SU-DHL-6 (cell line): ENCODE measurements around the gene RABL3.

Experiments
- EZH2phosphoT487 ChIP-seq: fragments of 200-600 bp; sonication (generic), shearing (Covaris generic); conservative IDR thresholded peaks from 2 replicates; pipeline ENCODE4 v1.6.1; 2018; ENCODE audit warnings: mild to moderate bottlenecking, antibody characterized with exemption, low read length, moderate library complexity, mixed read lengths
- TF ChIP-seq, protein P1 (sequence below): fragments of 200-600 bp; sonication (generic); IDR thresholded peaks from one replicate; pipeline ENCODE4 v1.5.1; 2017; ENCODE audit warnings: antibody characterized with exemption, mild to moderate bottlenecking, low read length, moderate library complexity; ENCODE audit not compliant: insufficient read depth, poor library complexity, severe bottlenecking

- TF ChIP-seq, protein P1, sequence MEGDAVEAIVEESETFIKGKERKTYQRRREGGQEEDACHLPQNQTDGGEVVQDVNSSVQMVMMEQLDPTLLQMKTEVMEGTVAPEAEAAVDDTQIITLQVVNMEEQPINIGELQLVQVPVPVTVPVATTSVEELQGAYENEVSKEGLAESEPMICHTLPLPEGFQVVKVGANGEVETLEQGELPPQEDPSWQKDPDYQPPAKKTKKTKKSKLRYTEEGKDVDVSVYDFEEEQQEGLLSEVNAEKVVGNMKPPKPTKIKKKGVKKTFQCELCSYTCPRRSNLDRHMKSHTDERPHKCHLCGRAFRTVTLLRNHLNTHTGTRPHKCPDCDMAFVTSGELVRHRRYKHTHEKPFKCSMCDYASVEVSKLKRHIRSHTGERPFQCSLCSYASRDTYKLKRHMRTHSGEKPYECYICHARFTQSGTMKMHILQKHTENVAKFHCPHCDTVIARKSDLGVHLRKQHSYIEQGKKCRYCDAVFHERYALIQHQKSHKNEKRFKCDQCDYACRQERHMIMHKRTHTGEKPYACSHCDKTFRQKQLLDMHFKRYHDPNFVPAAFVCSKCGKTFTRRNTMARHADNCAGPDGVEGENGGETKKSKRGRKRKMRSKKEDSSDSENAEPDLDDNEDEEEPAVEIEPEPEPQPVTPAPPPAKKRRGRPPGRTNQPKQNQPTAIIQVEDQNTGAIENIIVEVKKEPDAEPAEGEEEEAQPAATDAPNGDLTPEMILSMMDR, result no peak
- TF ChIP-seq EZH2phosphoT487, result no peak
Measured at GRCh38 chr3:120683213-120683612, 59.1 kb downstream of the RABL3 start.
